Spleen (tissue), 7 donors: ENCODE measurements around the gene RABL2A.
"Not testable (repeated sequence)": the region's sequence is repeated elsewhere in the genome, so short reads cannot be mapped to it uniquely, and the experiment has no call there.

ENCODE experiments used
- POLR2A ChIP-seq, 3 donors: fragments of 450-650 bp; IDR thresholded peaks; one replicate each; pipeline ENCODE4 v1.5.1; 2017; ENCODE audit warnings: antibody characterized with exemption in 3 of 3, mild to moderate bottlenecking in 1 of 3
- TF ChIP-seq, protein P1 (sequence below), 11 experiments: fragments of 200-600 bp in 7 of 11; fragments of 450-650 bp in 4 of 11; sonication (generic) in 4 of 11; IDR thresholded peaks in 8 of 11; conservative IDR thresholded peaks in 3 of 11; 1 replicate in 7 of 11; 2 replicates in 4 of 11; pipeline versions ENCODE4 v1.4.0 to v1.8.0; 2016 to 2021; ENCODE audit warnings: antibody characterized with exemption in 11 of 11, inconsistent platforms in 4 of 11, mild to moderate bottlenecking in 1 of 11
- donor health status: DM: no; HTN: no; CAD: no; lungs with moderate emphysema.
- donor health status: DM: no; HTN: no; CAD: no.
- donor health status: DM: no; HTN: no; CAD: no.

GRCh38 chr2:113690871-113691270 is 63.8 kb downstream of the RABL2A start:
- TF ChIP-seq, protein P1, sequence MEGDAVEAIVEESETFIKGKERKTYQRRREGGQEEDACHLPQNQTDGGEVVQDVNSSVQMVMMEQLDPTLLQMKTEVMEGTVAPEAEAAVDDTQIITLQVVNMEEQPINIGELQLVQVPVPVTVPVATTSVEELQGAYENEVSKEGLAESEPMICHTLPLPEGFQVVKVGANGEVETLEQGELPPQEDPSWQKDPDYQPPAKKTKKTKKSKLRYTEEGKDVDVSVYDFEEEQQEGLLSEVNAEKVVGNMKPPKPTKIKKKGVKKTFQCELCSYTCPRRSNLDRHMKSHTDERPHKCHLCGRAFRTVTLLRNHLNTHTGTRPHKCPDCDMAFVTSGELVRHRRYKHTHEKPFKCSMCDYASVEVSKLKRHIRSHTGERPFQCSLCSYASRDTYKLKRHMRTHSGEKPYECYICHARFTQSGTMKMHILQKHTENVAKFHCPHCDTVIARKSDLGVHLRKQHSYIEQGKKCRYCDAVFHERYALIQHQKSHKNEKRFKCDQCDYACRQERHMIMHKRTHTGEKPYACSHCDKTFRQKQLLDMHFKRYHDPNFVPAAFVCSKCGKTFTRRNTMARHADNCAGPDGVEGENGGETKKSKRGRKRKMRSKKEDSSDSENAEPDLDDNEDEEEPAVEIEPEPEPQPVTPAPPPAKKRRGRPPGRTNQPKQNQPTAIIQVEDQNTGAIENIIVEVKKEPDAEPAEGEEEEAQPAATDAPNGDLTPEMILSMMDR (IDR thresholded peaks at IDR 0.05 in 8 of 11, conservative IDR thresholded peaks at IDR 0.05 in 3 of 11), result not testable (repeated sequence)
- not testable (repeated sequence) for TF ChIP-seq POLR2A (IDR thresholded peaks at IDR 0.05)
